Measurements from ENCODE around the gene GCK. TPM values are rescaled to one million over a fixed set of nuclear protein-coding genes. Genes with fewer than 3 reads are reported as not detected.

GCK gene
- total RNA-seq (2022) = not detected in 2 replicates
- Bru-seq, nascent RNA = not detected
- not detected for BruChase-seq, experiment 1, labeled RNA remaining after a 6-hour chase
- BruChase-seq, experiment 2, labeled RNA remaining after a 2-hour chase = not detected
- long read RNA-seq = 0 reads

- intact Hi-C loops (cut with micrococcal nuclease) = no loop called here
Measured at GRCh38 chr7:44189286-44189992, at the start of gene GCK. GCK (minus strand) TSS chr7:44189439; CDS start chr7:44188953, 486 bp downstream.

GRCh38 chr7:44238116-44238695 lies 49.0 kb upstream of the GCK start:
- no TSS peak for BruUV-seq (replicated peaks)
- CTCF ChIA-PET = interaction anchor here (0.6 to 1.6 kb wide), 4 partner anchors 50 to 327 kb away, joined by 3 to 4 read pairs (median 4); no protein-coding TSS in a partner anchor
- Mint-ChIP-seq H3K27me3 (ENCODE audit: insufficient read depth, unreplicated experiment) (no peaks in the 10 kb centered on the region), H3K4me3 (ENCODE audit: unreplicated experiment) (no peak overlapping the region), H3K4me1 (ENCODE audit: insufficient read depth, unreplicated experiment) (peaks cover 7% of the 10 kb centered on the region), H3K36me3 (ENCODE audit: insufficient read depth, unreplicated experiment) (no peaks in the 10 kb centered on the region), H3K9me3 (ENCODE audit: unreplicated experiment) (no peaks in the 10 kb centered on the region), H3K27ac (ENCODE audit: low read depth, unreplicated experiment) (no peak overlapping the region)
- POLR2A ChIA-PET = interaction anchor here (0.5 kb wide), 1 partner anchor 101 kb away, joined by 3 read pairs; no protein-coding TSS in a partner anchor
- TF ChIP-seq CTCF (IDR thresholded peaks at IDR 0.05; ENCODE audit: unreplicated experiment) = no peak
- intact Hi-C loops (cut with micrococcal nuclease) = no loop called here
- DNase-seq (ENCODE audit: unreplicated experiment) = no peak

More at GRCh38 chr7:44189286-44189992, at the start of gene GCK:
- BruUV-seq (replicated peaks) = no TSS peak
- TF ChIP-seq CTCF (IDR thresholded peaks at IDR 0.05; ENCODE audit: unreplicated experiment) = no peak
- Mint-ChIP-seq H3K27ac (ENCODE audit: low read depth, unreplicated experiment) (no peak within 1 kb of the TSS), H3K4me3 (ENCODE audit: unreplicated experiment) (no peak within 1 kb of the TSS), H3K36me3 (ENCODE audit: insufficient read depth, unreplicated experiment) (no peaks in the 10 kb centered on the region), H3K4me1 (ENCODE audit: insufficient read depth, unreplicated experiment) (peaks cover 16% of the 10 kb centered on the region), H3K9me3 (ENCODE audit: unreplicated experiment) (no peaks in the 10 kb centered on the region), H3K27me3 (ENCODE audit: insufficient read depth, unreplicated experiment) (no peaks in the 10 kb centered on the region)
- no peak for DNase-seq (ENCODE audit: unreplicated experiment)
- ChIA-PET CTCF (no interaction called here), POLR2A (no interaction called here)

GRCh38 chr7:44237696-44238095 lies 48.5 kb upstream of the GCK start:
- Mint-ChIP-seq H3K27ac (ENCODE audit: low read depth, unreplicated experiment) (no peak overlapping the region), H3K4me3 (ENCODE audit: unreplicated experiment) (no peak overlapping the region), H3K27me3 (ENCODE audit: insufficient read depth, unreplicated experiment) (no peaks in the 10 kb centered on the region), H3K4me1 (ENCODE audit: insufficient read depth, unreplicated experiment) (peaks cover 7% of the 10 kb centered on the region), H3K36me3 (ENCODE audit: insufficient read depth, unreplicated experiment) (no peaks in the 10 kb centered on the region), H3K9me3 (ENCODE audit: unreplicated experiment) (no peaks in the 10 kb centered on the region)
- DNase-seq (ENCODE audit: unreplicated experiment) = no peak
- TF ChIP-seq CTCF (IDR thresholded peaks at IDR 0.05; ENCODE audit: unreplicated experiment) = no peak
- no TSS peak for BruUV-seq (replicated peaks)
- ChIA-PET POLR2A (interaction anchor here (0.5 kb wide), 1 partner anchor 102 kb away, joined by 3 read pairs; no protein-coding TSS in a partner anchor), CTCF (interaction anchor here (0.6 to 1.6 kb wide), 2 partner anchors 49 to 327 kb away, joined by 3 to 4 read pairs; no protein-coding TSS in a partner anchor)
- intact Hi-C loops (cut with micrococcal nuclease) = no loop called here

GRCh38 chr7:44236333-44236728 lies 47.1 kb upstream of the GCK start:
- Mint-ChIP-seq H3K27ac (ENCODE audit: low read depth, unreplicated experiment) (no peak overlapping the region), H3K9me3 (ENCODE audit: unreplicated experiment) (no peaks in the 10 kb centered on the region), H3K27me3 (ENCODE audit: insufficient read depth, unreplicated experiment) (no peaks in the 10 kb centered on the region), H3K36me3 (ENCODE audit: insufficient read depth, unreplicated experiment) (no peaks in the 10 kb centered on the region), H3K4me1 (ENCODE audit: insufficient read depth, unreplicated experiment) (peaks cover 7% of the 10 kb centered on the region), H3K4me3 (ENCODE audit: unreplicated experiment) (no peak overlapping the region)
- CTCF ChIA-PET = interaction anchor here (0.7 to 0.9 kb wide), 3 partner anchors 28 to 115 kb away, joined by 3 read pairs; no protein-coding TSS in a partner anchor
- no TSS peak for BruUV-seq (replicated peaks)
- TF ChIP-seq CTCF (IDR thresholded peaks at IDR 0.05; ENCODE audit: unreplicated experiment) = no peak
- DNase-seq (ENCODE audit: unreplicated experiment) = no peak
- intact Hi-C loops (cut with micrococcal nuclease) = no loop called here
- POLR2A ChIA-PET = no interaction called here
